RWPE1 (cell line): ENCODE measurements around the gene SYTL4.

Experiments
- CTCF ChIA-PET: fragments of 350-600 bp; sonication (Branson Sonifier 250); formaldehyde crosslinking; extraction: SDS; loops from one replicate; lab custom pipeline; 2021; lab: Yijun Ruan, JAX
- POLR2A ChIA-PET: fragments of 400-600 bp; formaldehyde crosslinking; extraction: SDS; loops from one replicate; lab custom pipeline; 2020; ENCODE audit warnings: antibody characterized with exemption; ENCODE audit not compliant: low non-redundant PET; lab: Yijun Ruan, JAX
- DNase-seq: peaks from one replicate; pipeline ENCODE4 v3.0.0; 2012; ENCODE audit warnings: low spot score
- H3K27ac ChIP-seq: fragments of 450-650 bp; 2 replicates; pipeline ENCODE4 v1.5.1; 2017
- CTCF ChIP-seq: fragments of 450-650 bp; conservative IDR thresholded peaks from 2 replicates; pipeline ENCODE4 v1.5.1; 2017; ENCODE audit warnings: low read depth, mild to moderate bottlenecking

The SYTL4 gene

GRCh38 chrX:100654261-100654660, 77.7 kb downstream of the SYTL4 start:
- H3K27ac ChIP-seq: no peak overlapping the region
- CTCF ChIA-PET: interaction anchor here (0.6 to 2.2 kb wide), 4 partner anchors 26 to 334 kb away, joined by 3 to 8 read pairs (median 4); no protein-coding TSS in a partner anchor
- no peak for DNase-seq
- POLR2A ChIA-PET: no interaction called here
- TF ChIP-seq CTCF: no peak

- ChIA-PET POLR2A (no interaction called here), CTCF (interaction anchor here (1.3 kb wide), 1 partner anchor 116 kb away, joined by 3 read pairs; no protein-coding TSS in a partner anchor)
- no peak for DNase-seq
- H3K27ac ChIP-seq: no peak overlapping the region
- TF ChIP-seq CTCF: no peak
Measured at GRCh38 chrX:100652266-100652665, 79.7 kb downstream of the SYTL4 start.

- no peak overlapping the region for H3K27ac ChIP-seq
- ChIA-PET POLR2A (no interaction called here), CTCF (interaction anchor here (1.3 kb wide), 1 partner anchor 118 kb away, joined by 3 read pairs; no protein-coding TSS in a partner anchor)
- DNase-seq: no peak
- no peak for TF ChIP-seq CTCF
Measured at GRCh38 chrX:100650841-100651240, 81.1 kb downstream of the SYTL4 start.

- no peak for TF ChIP-seq CTCF
- ChIA-PET POLR2A (no interaction called here), CTCF (interaction anchor here (0.6 to 1.1 kb wide), 3 partner anchors 13 to 119 kb away, joined by 3 to 6 read pairs (median 3); no protein-coding TSS in a partner anchor)
- DNase-seq: peak; percentile 43
- no peak overlapping the region for H3K27ac ChIP-seq
Measured at GRCh38 chrX:100649550-100650356, 82.2 kb downstream of the SYTL4 start.

- H3K27ac ChIP-seq: no peak overlapping the region
- ChIA-PET POLR2A (no interaction called here), CTCF (interaction anchor here (0.7 to 1.1 kb wide), 2 partner anchors 12 to 629 kb away, joined by 3 to 6 read pairs; no protein-coding TSS in a partner anchor)
- no peak for TF ChIP-seq CTCF
- DNase-seq: no peak
Measured at GRCh38 chrX:100648458-100649417, 83.2 kb downstream of the SYTL4 start.

- CTCF ChIA-PET: no interaction called here
- POLR2A ChIA-PET: no interaction called here
- no peak overlapping the region for H3K27ac ChIP-seq
- no peak for DNase-seq
- no peak for TF ChIP-seq CTCF
Measured at GRCh38 chrX:100647739-100648138, 84.2 kb downstream of the SYTL4 start.
